Astrocyte of the spinal cord (primary cell): ENCODE results near the gene SLC39A5.
"Not testable (repeated sequence)": the region's sequence is repeated elsewhere in the genome, so short reads cannot be mapped to it uniquely, and the experiment has no call there.

Source experiments
- DNase-seq: peaks from one replicate; pipeline ENCODE4 v3.0.0; 2011; ENCODE audit warnings: low read depth, low spot score
- H3K4me3 ChIP-seq: 2 replicates; pipeline ENCODE4 v1.5.1; 2011; ENCODE audit warnings: low read depth, mild to moderate bottlenecking, low read length, moderate library complexity
- CTCF ChIP-seq: IDR thresholded peaks from 2 replicates; pipeline ENCODE4 v1.5.1; 2012; ENCODE audit warnings: low read depth, mild to moderate bottlenecking, low read length, inconsistent platforms
- in situ Hi-C: cut with HindIII; loops from 2 replicates; pipeline ENCODE4 v1.10.0; 2017; ENCODE audit warnings: low sequenced_read_pairs

The SLC39A5 gene

GRCh38 chr12:56257491-56258067 lies 27.7 kb downstream of the SLC39A5 start:
- in situ Hi-C loops: no loop called here
- peak; percentile 28 for TF ChIP-seq CTCF
- H3K4me3 ChIP-seq: peak overlapping the region; percentile 88
- peak; percentile 39 for DNase-seq

- in situ Hi-C loops: no loop called here
- H3K4me3 ChIP-seq: peak within 1 kb of the TSS; percentile 88
- peak; percentile 69 for DNase-seq
- TF ChIP-seq CTCF: peak; percentile 49
These were observed 28.4 kb downstream of the SLC39A5 start, which contains the start of gene ANKRD52 for GRCh38 chr12:56258068-56258819. ANKRD52 (minus strand) TSS chr12:56258384; CDS start chr12:56258269, 115 bp downstream.

DNA sequence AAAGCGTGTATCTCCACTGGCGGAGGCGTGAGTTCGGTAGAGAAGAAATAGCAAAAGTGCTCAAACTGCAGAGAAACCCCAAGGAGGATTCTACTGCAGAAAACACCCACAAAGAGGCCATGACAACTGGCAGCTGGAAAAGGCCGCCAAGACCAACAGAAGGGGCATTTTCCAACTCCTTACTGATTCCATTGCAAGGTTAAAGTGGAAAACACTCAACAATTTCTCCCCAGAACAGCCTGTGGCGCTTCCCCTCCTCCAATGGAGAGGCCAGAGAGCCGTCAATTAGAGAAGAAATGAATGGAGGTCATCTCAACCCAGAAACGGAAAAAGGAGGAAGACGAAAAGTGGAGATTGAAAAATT lies 29.0 kb downstream of the SLC39A5 start:
- DNase-seq: no peak
- in situ Hi-C loops: no loop called here

DNA sequence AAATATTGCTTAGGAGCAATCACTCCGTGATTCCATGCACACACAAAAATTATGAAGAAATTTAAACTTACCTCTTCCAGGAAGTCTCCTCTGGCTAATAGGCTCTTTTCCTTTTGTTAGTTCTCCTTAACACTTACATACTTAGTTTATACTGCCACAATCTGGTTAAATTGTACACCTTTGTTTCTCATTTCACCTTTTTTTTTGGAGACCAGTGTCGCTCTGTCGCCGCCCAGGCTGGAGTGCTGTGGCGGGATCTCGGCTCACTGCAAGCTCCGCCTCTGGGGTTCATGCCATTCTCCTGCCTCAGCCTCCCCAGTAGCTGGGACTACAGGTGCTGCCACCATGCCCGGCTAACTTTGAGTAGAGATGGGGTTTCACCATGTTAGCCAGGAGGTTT lies 30.5 kb downstream of the SLC39A5 start:
- in situ Hi-C loops: no loop called here
- no peak overlapping the region for H3K4me3 ChIP-seq

More for the DNA sequence above, 29.0 kb downstream of the SLC39A5 start:
- TF ChIP-seq CTCF: no peak
- peak overlapping the region; percentile 57 for H3K4me3 ChIP-seq

GRCh38 chr12:56260921-56261320 lies 31.1 kb downstream of the SLC39A5 start:
- TF ChIP-seq CTCF: no peak
- in situ Hi-C loops: no loop called here

More for the DNA sequence above, 30.5 kb downstream of the SLC39A5 start:
- no peak for TF ChIP-seq CTCF
- DNase-seq: no peak

DNA sequence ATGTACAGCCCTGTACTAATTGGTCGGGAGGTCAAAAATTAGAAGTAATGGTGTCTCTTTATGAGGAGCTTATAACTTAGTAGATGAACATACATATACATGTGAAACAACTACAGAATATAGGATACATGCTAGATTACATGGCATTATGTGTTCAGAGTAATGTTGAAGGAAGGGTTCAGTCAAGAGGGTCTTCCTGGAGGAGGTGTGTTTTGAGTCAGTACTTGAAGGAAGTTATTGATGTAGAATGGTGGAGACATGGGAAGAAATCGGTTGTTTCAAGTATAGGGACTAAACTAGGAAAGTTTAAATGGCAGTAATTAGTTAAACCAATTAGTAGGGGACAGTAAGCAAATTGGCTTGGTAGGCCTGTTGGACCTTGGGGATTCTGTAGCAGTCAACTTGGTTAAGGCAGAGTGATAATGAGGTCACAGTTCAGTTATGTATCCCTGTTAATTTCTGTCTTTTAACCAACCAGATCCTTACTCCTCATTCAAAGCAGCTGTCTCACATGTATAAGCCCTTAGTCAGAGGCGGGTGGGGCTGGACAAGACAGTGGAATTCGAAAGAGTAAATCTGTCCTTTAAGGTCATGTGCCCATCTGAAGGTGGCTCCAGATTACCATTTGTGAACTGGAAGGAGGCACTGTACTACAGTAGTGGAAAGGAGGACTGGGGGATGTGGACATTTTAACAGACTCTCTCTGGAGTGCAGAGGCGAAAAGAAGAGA lies 31.8 kb downstream of the SLC39A5 start:
- no peak overlapping the region for H3K4me3 ChIP-seq
- peak; percentile 49 for DNase-seq
- in situ Hi-C loops: no loop called here
- no peak for TF ChIP-seq CTCF

More at GRCh38 chr12:56260921-56261320, 31.1 kb downstream of the SLC39A5 start:
- DNase-seq: no peak
- no peak overlapping the region for H3K4me3 ChIP-seq

GRCh38 chr12:56262955-56263354 lies 33.1 kb downstream of the SLC39A5 start:
- H3K4me3 ChIP-seq, DNase-seq, in situ Hi-C loops: not testable (repeated sequence)

DNA sequence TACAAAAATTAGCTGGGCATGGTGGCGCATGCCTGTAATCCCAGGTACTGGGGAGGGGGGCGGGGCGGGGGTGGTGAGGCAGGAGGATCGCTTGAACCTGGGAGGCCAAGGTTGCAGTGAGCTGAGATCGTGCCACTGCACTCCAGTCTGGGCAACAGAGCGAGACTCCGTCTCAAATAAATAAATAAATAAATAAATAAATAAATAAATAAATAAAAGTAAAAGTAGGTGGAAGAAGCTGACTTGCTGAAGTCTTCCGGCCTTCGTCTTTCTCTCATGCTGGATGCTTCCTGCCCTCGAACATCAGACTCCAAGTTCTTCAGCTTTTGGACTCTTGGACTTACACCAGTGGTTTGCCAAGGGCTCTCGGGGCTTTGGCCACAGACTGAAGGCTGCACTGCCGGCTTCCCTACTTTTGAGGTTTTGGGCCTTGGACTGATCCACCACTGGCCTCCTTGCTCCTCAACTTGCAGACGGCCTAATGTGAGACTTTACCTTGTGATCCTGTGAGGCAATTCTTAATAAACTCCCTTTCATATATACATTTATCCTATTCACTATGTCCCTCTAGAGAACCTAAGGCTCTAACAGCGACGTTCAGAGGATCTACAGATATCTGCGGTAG lies 36.3 kb downstream of the SLC39A5 start:
- H3K4me3 ChIP-seq: peak overlapping the region; percentile 72
- in situ Hi-C loops: not testable (repeated sequence)
- DNase-seq: peak; percentile 17
